Stimulated activated naive CD8-positive, alpha-beta T cell treated with anti-CD3 and anti-CD28 coated beads, Interleukin-15, Interleukin-2, amounts not matched to agents 100 ng/mL and 50 ng/mL, for 24 hours (primary cell): ENCODE results near the gene LIPN.

Experiments used
- H3K27ac Mint-ChIP-seq: one replicate; pipeline ENCODE4 v1.8.0; 2021; ENCODE audit warnings: mild to moderate bottlenecking, mixed read lengths
- H3K27me3 Mint-ChIP-seq: one replicate; pipeline ENCODE4 v1.8.0; 2021; ENCODE audit warnings: mixed read lengths
- H3K36me3 Mint-ChIP-seq: one replicate; pipeline ENCODE4 v1.8.0; 2021; ENCODE audit warnings: low read depth, mixed read lengths
- H3K4me1 Mint-ChIP-seq: one replicate; pipeline ENCODE4 v1.8.0; 2021; ENCODE audit warnings: low read depth, mixed read lengths
- H3K4me3 Mint-ChIP-seq: one replicate; pipeline ENCODE4 v1.8.0; 2021; ENCODE audit warnings: mild to moderate bottlenecking, mixed read lengths
- H3K9me3 Mint-ChIP-seq: one replicate; pipeline ENCODE4 v1.8.0; 2021; ENCODE audit warnings: mixed read lengths

Gene LIPN

GRCh38 chr10:88800152-88801125 lies 40.6 kb downstream of the LIPN start:
- Mint-ChIP-seq H3K27me3 (peaks cover 8% of the 10 kb centered on the region), H3K27ac (no peak overlapping the region)

GRCh38 chr10:88802523-88803285 lies 42.9 kb downstream of the LIPN start, which contains the start of gene LIPM:
TSS of gene LIPM (plus strand) at chr10:88802730. CDS start at chr10:88802897, 167 bp downstream.
- H3K4me1 Mint-ChIP-seq: peaks cover 13% of the 10 kb centered on the region
- no peaks in the 10 kb centered on the region for H3K36me3 Mint-ChIP-seq
- H3K4me3 Mint-ChIP-seq: no peak within 1 kb of the TSS
- no peaks in the 10 kb centered on the region for H3K27me3 Mint-ChIP-seq
- no peaks in the 10 kb centered on the region for H3K9me3 Mint-ChIP-seq
- no peak within 1 kb of the TSS for H3K27ac Mint-ChIP-seq

More at GRCh38 chr10:88800152-88801125, 40.6 kb downstream of the LIPN start:
- H3K4me1 Mint-ChIP-seq: peaks cover 13% of the 10 kb centered on the region
- no peaks in the 10 kb centered on the region for H3K9me3 Mint-ChIP-seq
- H3K36me3 Mint-ChIP-seq: no peaks in the 10 kb centered on the region
- no peak overlapping the region for H3K4me3 Mint-ChIP-seq

- Mint-ChIP-seq H3K4me1 (peaks cover 13% of the 10 kb centered on the region), H3K36me3 (no peaks in the 10 kb centered on the region), H3K9me3 (no peaks in the 10 kb centered on the region), H3K4me3 (no peak overlapping the region), H3K27me3 (no peaks in the 10 kb centered on the region), H3K27ac (no peak overlapping the region)
Measured at GRCh38 chr10:88803641-88804040, 43.8 kb downstream of the LIPN start.

GRCh38 chr10:88804083-88804812 lies 44.4 kb downstream of the LIPN start:
- peaks cover 13% of the 10 kb centered on the region for H3K4me1 Mint-ChIP-seq
- no peak overlapping the region for H3K4me3 Mint-ChIP-seq
- H3K36me3 Mint-ChIP-seq: no peaks in the 10 kb centered on the region
- H3K27me3 Mint-ChIP-seq: no peaks in the 10 kb centered on the region
- H3K9me3 Mint-ChIP-seq: no peaks in the 10 kb centered on the region
- H3K27ac Mint-ChIP-seq: no peak overlapping the region

- no peaks in the 10 kb centered on the region for H3K27me3 Mint-ChIP-seq
- H3K4me1 Mint-ChIP-seq: peaks cover 15% of the 10 kb centered on the region
- no peak overlapping the region for H3K4me3 Mint-ChIP-seq
- no peaks in the 10 kb centered on the region for H3K9me3 Mint-ChIP-seq
- H3K27ac Mint-ChIP-seq: no peak overlapping the region
- H3K36me3 Mint-ChIP-seq: no peaks in the 10 kb centered on the region
Measured at GRCh38 chr10:88805361-88805760, 45.5 kb downstream of the LIPN start.

GRCh38 chr10:88805924-88806323 lies 46.1 kb downstream of the LIPN start:
- Mint-ChIP-seq H3K4me1 (peaks cover 15% of the 10 kb centered on the region), H3K27me3 (no peaks in the 10 kb centered on the region), H3K27ac (no peak overlapping the region), H3K9me3 (no peaks in the 10 kb centered on the region), H3K36me3 (no peaks in the 10 kb centered on the region), H3K4me3 (no peak overlapping the region)

GRCh38 chr10:88809621-88810020 lies 49.8 kb downstream of the LIPN start:
- no peak overlapping the region for H3K4me3 Mint-ChIP-seq

GRCh38 chr10:88810196-88810961 lies 50.6 kb downstream of the LIPN start:
- Mint-ChIP-seq H3K27me3 (no peaks in the 10 kb centered on the region), H3K27ac (no peak overlapping the region), H3K36me3 (no peaks in the 10 kb centered on the region), H3K9me3 (no peaks in the 10 kb centered on the region), H3K4me1 (peaks cover 10% of the 10 kb centered on the region), H3K4me3 (no peak overlapping the region)

More at GRCh38 chr10:88809621-88810020, 49.8 kb downstream of the LIPN start:
- no peaks in the 10 kb centered on the region for H3K9me3 Mint-ChIP-seq
- H3K27ac Mint-ChIP-seq: no peak overlapping the region
- H3K4me1 Mint-ChIP-seq: peaks cover 10% of the 10 kb centered on the region
- no peaks in the 10 kb centered on the region for H3K36me3 Mint-ChIP-seq
- no peaks in the 10 kb centered on the region for H3K27me3 Mint-ChIP-seq

GRCh38 chr10:88813200-88813599 lies 53.4 kb downstream of the LIPN start:
- H3K9me3 Mint-ChIP-seq: no peaks in the 10 kb centered on the region
- no peak overlapping the region for H3K4me3 Mint-ChIP-seq
- peaks cover 17% of the 10 kb centered on the region for H3K4me1 Mint-ChIP-seq
- H3K27ac Mint-ChIP-seq: no peak overlapping the region
- H3K36me3 Mint-ChIP-seq: no peaks in the 10 kb centered on the region
- no peaks in the 10 kb centered on the region for H3K27me3 Mint-ChIP-seq

- H3K27me3 Mint-ChIP-seq: no peaks in the 10 kb centered on the region
- peaks cover 4% of the 10 kb centered on the region for H3K9me3 Mint-ChIP-seq
- H3K27ac Mint-ChIP-seq: no peak overlapping the region
- H3K4me1 Mint-ChIP-seq: peaks cover 10% of the 10 kb centered on the region
- H3K36me3 Mint-ChIP-seq: no peaks in the 10 kb centered on the region
- H3K4me3 Mint-ChIP-seq: no peak overlapping the region
Measured at GRCh38 chr10:88819290-88819689, 59.5 kb downstream of the LIPN start.

GRCh38 chr10:88820748-88821401 lies 61.1 kb downstream of the LIPN start:
- Mint-ChIP-seq H3K4me1 (peaks cover 24% of the 10 kb centered on the region), H3K27me3 (no peaks in the 10 kb centered on the region), H3K9me3 (peaks cover 4% of the 10 kb centered on the region), H3K27ac (no peak overlapping the region), H3K36me3 (no peaks in the 10 kb centered on the region), H3K4me3 (no peak overlapping the region)

GRCh38 chr10:88826388-88826787 lies 66.6 kb downstream of the LIPN start:
- Mint-ChIP-seq H3K36me3 (no peaks in the 10 kb centered on the region), H3K4me1 (peaks cover 59% of the 10 kb centered on the region), H3K9me3 (peaks cover 4% of the 10 kb centered on the region), H3K27ac (peak overlapping the region; percentile 12), H3K4me3 (no peak overlapping the region), H3K27me3 (peaks cover 6% of the 10 kb centered on the region)

- Mint-ChIP-seq H3K4me3 (no peak overlapping the region), H3K36me3 (no peaks in the 10 kb centered on the region), H3K9me3 (peaks cover 4% of the 10 kb centered on the region), H3K27me3 (peaks cover 6% of the 10 kb centered on the region), H3K27ac (no peak overlapping the region), H3K4me1 (peaks cover 66% of the 10 kb centered on the region)
Measured at GRCh38 chr10:88827671-88828070, 67.9 kb downstream of the LIPN start.
